AG20443 (cell line): ENCODE results near the gene KIF4A.
A peak's percentile ranks its signal among the peaks of the same experiment; 100 is the strongest.
"Not testable (repeated sequence)": the region's sequence is repeated elsewhere in the genome, so short reads cannot be mapped to it uniquely, and the experiment has no call there.

Source experiments
- DNase-seq: peaks from one replicate; pipeline ENCODE4 v3.0.0; 2012; ENCODE audit warnings: low spot score, mixed read lengths

Gene KIF4A

GRCh38 chrX:70281951-70282350 lies 8.0 kb upstream of the KIF4A start, which contains the start of gene RAB41:
TSS of gene RAB41 (plus strand) at chrX:70282172. CDS start at chrX:70282218, 46 bp downstream.
- DNase-seq = no peak

GRCh38 chrX:70289168-70289792 lies 624 bp upstream of the KIF4A start:
- DNase-seq = peak; percentile 12

GRCh38 chrX:70292788-70293187 lies 2.9 kb downstream of the KIF4A start:
- DNase-seq = no peak

- no peak for DNase-seq
These were observed 3.7 kb downstream of the KIF4A start for GRCh38 chrX:70293621-70294020.

GRCh38 chrX:70301716-70302115 lies 11.8 kb downstream of the KIF4A start:
- no peak for DNase-seq

GRCh38 chrX:70313503-70313902 lies 23.6 kb downstream of the KIF4A start:
- DNase-seq = no peak

GRCh38 chrX:70322784-70323183 lies 32.9 kb downstream of the KIF4A start:
- DNase-seq = no peak

GRCh38 chrX:70323628-70324027 lies 33.7 kb downstream of the KIF4A start:
- DNase-seq = not testable (repeated sequence)

GRCh38 chrX:70324326-70324725 lies 34.4 kb downstream of the KIF4A start:
- DNase-seq = no peak

GRCh38 chrX:70331161-70331560 lies 41.3 kb downstream of the KIF4A start:
- no peak for DNase-seq

GRCh38 chrX:70332600-70332999 lies 42.7 kb downstream of the KIF4A start:
- DNase-seq = no peak

GRCh38 chrX:70336767-70337166 lies 46.9 kb downstream of the KIF4A start:
- DNase-seq = no peak

- DNase-seq = no peak
These were observed 48.4 kb downstream of the KIF4A start for GRCh38 chrX:70338290-70338689.

GRCh38 chrX:70343435-70343834 lies 53.5 kb downstream of the KIF4A start:
- DNase-seq = no peak

GRCh38 chrX:70346418-70347070 lies 56.6 kb downstream of the KIF4A start:
- no peak for DNase-seq

- not testable (repeated sequence) for DNase-seq
These were observed 58.9 kb downstream of the KIF4A start for GRCh38 chrX:70348825-70349224.

- DNase-seq = not testable (repeated sequence)
These were observed 59.6 kb downstream of the KIF4A start for GRCh38 chrX:70349367-70350125.

GRCh38 chrX:70352496-70352895 lies 62.6 kb downstream of the KIF4A start:
- DNase-seq = no peak

GRCh38 chrX:70353514-70353913 lies 63.6 kb downstream of the KIF4A start:
- no peak for DNase-seq

- DNase-seq = no peak
These were observed 64.8 kb downstream of the KIF4A start for GRCh38 chrX:70354716-70355115.

GRCh38 chrX:70359458-70359857 lies 69.6 kb downstream of the KIF4A start:
- no peak for DNase-seq

- DNase-seq = no peak
These were observed 70.5 kb downstream of the KIF4A start for GRCh38 chrX:70360366-70360765.

- not testable (repeated sequence) for DNase-seq
These were observed 78.8 kb downstream of the KIF4A start for GRCh38 chrX:70368731-70369130.
